HG03196 (cell line): Measurements from ENCODE around the gene PDGFA.

Experiments
- ATAC-seq: cut with Tn5 transposase; IDR thresholded peaks from one replicate; pipeline ENCODE4 v1.9.1; 2021; ENCODE audit not compliant: unreplicated experiment

The PDGFA gene

GRCh38 chr7:519484-520390, at the start of gene PDGFA:
TSS of gene PDGFA (minus strand) at chr7:519846. CDS start at chr7:519001, 845 bp downstream.
- ATAC-seq: no peak

GRCh38 chr7:568031-568951, 48.6 kb upstream of the PDGFA start:
- ATAC-seq: no peak

- no peak for ATAC-seq
Observed at GRCh38 chr7:567305-567883, 47.7 kb upstream of the PDGFA start.

GRCh38 chr7:566100-566499, 46.5 kb upstream of the PDGFA start:
- ATAC-seq: no peak

- ATAC-seq: no peak
Observed at GRCh38 chr7:564176-564865, 44.7 kb upstream of the PDGFA start.

GRCh38 chr7:563629-564170, 44.1 kb upstream of the PDGFA start:
- ATAC-seq: no peak

- ATAC-seq: no peak
Observed at GRCh38 chr7:562789-563628, 43.4 kb upstream of the PDGFA start.

GRCh38 chr7:562374-562675, 42.7 kb upstream of the PDGFA start:
- no peak for ATAC-seq

- ATAC-seq: no peak
Observed at GRCh38 chr7:561631-562373, 42.2 kb upstream of the PDGFA start.

GRCh38 chr7:560966-561630, 41.5 kb upstream of the PDGFA start:
- ATAC-seq: no peak

GRCh38 chr7:559396-559705, 39.7 kb upstream of the PDGFA start:
- no peak for ATAC-seq

GRCh38 chr7:557558-557881, 37.9 kb upstream of the PDGFA start:
- ATAC-seq: no peak

- no peak for ATAC-seq
Observed at GRCh38 chr7:556837-557557, 37.4 kb upstream of the PDGFA start.

GRCh38 chr7:556291-556826, 36.7 kb upstream of the PDGFA start:
- no peak for ATAC-seq

GRCh38 chr7:555551-556160, 36.0 kb upstream of the PDGFA start:
- no peak for ATAC-seq

- ATAC-seq: no peak
Observed at GRCh38 chr7:553636-554111, 34.0 kb upstream of the PDGFA start.

GRCh38 chr7:552868-553635, 33.4 kb upstream of the PDGFA start:
- ATAC-seq: no peak
